ENCODE measurements around the gene GPI. TPM values are rescaled to one million over a fixed set of nuclear protein-coding genes. Genes with fewer than 3 reads are reported as not detected.

GPI gene
- total RNA-seq, 1 donor from 2014 or later: 144 TPM

- DNase-seq: no peak
- TF ChIP-seq CTCF (IDR thresholded peaks at IDR 0.05): no peak
- no peak overlapping the region for H3K27ac ChIP-seq
- no peak for ATAC-seq
- H3K4me3 ChIP-seq: no peak overlapping the region
- peaks cover 72% of the 10 kb centered on the region for H3K36me3 ChIP-seq
- H3K27me3 ChIP-seq: no peaks in the 10 kb centered on the region
- H3K9me3 ChIP-seq: no peaks in the 10 kb centered on the region
- intact Hi-C loops (cut with DNase I): no loop called here
- H3K4me1 ChIP-seq: no peaks in the 10 kb centered on the region
Observed at GRCh38 chr19:34351382-34351826, 13.6 kb upstream of the GPI start.

GRCh38 chr19:34353546-34353945 lies 11.4 kb upstream of the GPI start:
- Histone ChIP-seq H3K27ac (no peak overlapping the region), H3K4me1 (peaks cover 4% of the 10 kb centered on the region), H3K36me3 (peaks cover 57% of the 10 kb centered on the region), H3K4me3 (no peak overlapping the region), H3K27me3 (no peaks in the 10 kb centered on the region), H3K9me3 (no peaks in the 10 kb centered on the region)
- ATAC-seq (no peak), DNase-seq (no peak)
- intact Hi-C loops (cut with DNase I): no loop called here
- no peak for TF ChIP-seq CTCF (IDR thresholded peaks at IDR 0.05)

GRCh38 chr19:34355201-34355600 lies 9.8 kb upstream of the GPI start:
- Histone ChIP-seq H3K9me3 (no peaks in the 10 kb centered on the region), H3K4me3 (no peak overlapping the region), H3K27me3 (no peaks in the 10 kb centered on the region), H3K36me3 (peaks cover 41% of the 10 kb centered on the region), H3K4me1 (peaks cover 7% of the 10 kb centered on the region), H3K27ac (no peak overlapping the region)
- intact Hi-C loops (cut with DNase I): no loop called here
- no peak for TF ChIP-seq CTCF (IDR thresholded peaks at IDR 0.05)
- ATAC-seq: no peak
- DNase-seq: no peak

- Histone ChIP-seq H3K27me3 (no peaks in the 10 kb centered on the region), H3K27ac (no peak overlapping the region), H3K36me3 (peaks cover 29% of the 10 kb centered on the region), H3K4me3 (no peak overlapping the region), H3K4me1 (peaks cover 7% of the 10 kb centered on the region), H3K9me3 (no peaks in the 10 kb centered on the region)
- intact Hi-C loops (cut with DNase I): no loop called here
- TF ChIP-seq CTCF (IDR thresholded peaks at IDR 0.05): no peak
- ATAC-seq (no peak), DNase-seq (no peak)
Observed at GRCh38 chr19:34356875-34357274, 8.1 kb upstream of the GPI start.

- H3K27ac ChIP-seq: no peak overlapping the region
- no peaks in the 10 kb centered on the region for H3K9me3 ChIP-seq
- no peak overlapping the region for H3K4me3 ChIP-seq
- DNase-seq (no peak), ATAC-seq (no peak)
- H3K27me3 ChIP-seq: no peaks in the 10 kb centered on the region
- peaks cover 25% of the 10 kb centered on the region for H3K36me3 ChIP-seq
- TF ChIP-seq CTCF (IDR thresholded peaks at IDR 0.05): no peak
- intact Hi-C loops (cut with DNase I): no loop called here
- peaks cover 7% of the 10 kb centered on the region for H3K4me1 ChIP-seq
Observed at GRCh38 chr19:34357431-34357830, 7.6 kb upstream of the GPI start.

All from upper lobe of right lung (tissue), 1 donor.